Stimulated activated CD8-positive, alpha-beta memory T cell treated with anti-CD3 and anti-CD28 coated beads, Interleukin-15, amount 100 ng/mL, for 24 hours (primary cell): Measurements from ENCODE around the gene UBR2.

Experiments used
- DNase-seq: peaks from one replicate; pipeline ENCODE4 v3.0.0-alpha.2; 2020; ENCODE audit warnings: low read depth

The UBR2 gene

GRCh38 chr6:42563697-42564505 lies at the start of gene UBR2:
Gene UBR2, plus strand, starts transcription at chr6:42564029. Its CDS starts 291 bp downstream, at chr6:42564320.
- DNase-seq, result peak; percentile 63

- no peak for DNase-seq
These were observed 49.1 kb upstream of the UBR2 start for GRCh38 chr6:42514745-42515144.

GRCh38 chr6:42519779-42520178 lies 44.0 kb upstream of the UBR2 start:
- DNase-seq, result no peak

- DNase-seq, result no peak
These were observed 42.8 kb upstream of the UBR2 start for GRCh38 chr6:42520786-42521607.

- DNase-seq, result no peak
These were observed 41.8 kb upstream of the UBR2 start for GRCh38 chr6:42522036-42522435.

- DNase-seq, result no peak
These were observed 40.7 kb upstream of the UBR2 start for GRCh38 chr6:42522942-42523814.

GRCh38 chr6:42525206-42525605 lies 38.6 kb upstream of the UBR2 start:
- DNase-seq, result no peak

- DNase-seq, result no peak
These were observed 37.2 kb upstream of the UBR2 start for GRCh38 chr6:42526616-42527015.

- no peak for DNase-seq
These were observed 36.6 kb upstream of the UBR2 start for GRCh38 chr6:42527204-42527603.

GRCh38 chr6:42530296-42530695 lies 33.5 kb upstream of the UBR2 start:
- no peak for DNase-seq

- DNase-seq, result no peak
These were observed 33.1 kb upstream of the UBR2 start for GRCh38 chr6:42530751-42531150.

- no peak for DNase-seq
These were observed 31.7 kb upstream of the UBR2 start for GRCh38 chr6:42532038-42532669.

GRCh38 chr6:42533794-42534193 lies 30.0 kb upstream of the UBR2 start:
- DNase-seq, result no peak

GRCh38 chr6:42537536-42537935 lies 26.3 kb upstream of the UBR2 start:
- no peak for DNase-seq

GRCh38 chr6:42539135-42539534 lies 24.7 kb upstream of the UBR2 start:
- DNase-seq, result no peak

GRCh38 chr6:42545226-42545773 lies 18.5 kb upstream of the UBR2 start:
- DNase-seq, result no peak

GRCh38 chr6:42547407-42548329 lies 16.2 kb upstream of the UBR2 start:
- DNase-seq, result peak; percentile 87

GRCh38 chr6:42550277-42550676 lies 13.6 kb upstream of the UBR2 start:
- DNase-seq, result no peak

- DNase-seq, result no peak
These were observed 12.6 kb upstream of the UBR2 start for GRCh38 chr6:42551217-42551616.

GRCh38 chr6:42552380-42552779 lies 11.4 kb upstream of the UBR2 start:
- no peak for DNase-seq
